RPMI8226 (cell line): ENCODE data around the gene SCFD1.
"Not testable (repeated sequence)": the region's sequence is repeated elsewhere in the genome, so short reads cannot be mapped to it uniquely, and the experiment has no call there.

Experiments
- DNase-seq: peaks from one replicate; pipeline ENCODE4 v3.0.0-alpha.2; 2015

Gene SCFD1

GRCh38 chr14:30621940-30622830 is at the start of gene SCFD1:
TSS of gene SCFD1 (plus strand) at chr14:30622319. CDS start at chr14:30622339, 20 bp downstream.
- peak; percentile 91 for DNase-seq

GRCh38 chr14:30572771-30573170 is 49.3 kb upstream of the SCFD1 start:
- DNase-seq, result no peak

- DNase-seq, result no peak
Observed at GRCh38 chr14:30573226-30573814, 48.8 kb upstream of the SCFD1 start.

GRCh38 chr14:30573966-30574365 is 48.2 kb upstream of the SCFD1 start:
- no peak for DNase-seq

- not testable (repeated sequence) for DNase-seq
Observed at GRCh38 chr14:30574777-30575176, 47.3 kb upstream of the SCFD1 start.

- DNase-seq, result not testable (repeated sequence)
Observed at GRCh38 chr14:30576333-30576732, 45.8 kb upstream of the SCFD1 start.

GRCh38 chr14:30580616-30581282 is 41.4 kb upstream of the SCFD1 start:
- DNase-seq, result no peak

- DNase-seq, result no peak
Observed at GRCh38 chr14:30581283-30581625, 40.9 kb upstream of the SCFD1 start.

GRCh38 chr14:30582376-30582775 is 39.7 kb upstream of the SCFD1 start:
- DNase-seq, result no peak

- DNase-seq, result no peak
Observed at GRCh38 chr14:30584058-30584630, 38.0 kb upstream of the SCFD1 start.

GRCh38 chr14:30585204-30585603 is 36.9 kb upstream of the SCFD1 start:
- DNase-seq, result no peak

- DNase-seq, result no peak
Observed at GRCh38 chr14:30587141-30587540, 35.0 kb upstream of the SCFD1 start.

GRCh38 chr14:30588873-30589272 is 33.2 kb upstream of the SCFD1 start:
- DNase-seq, result no peak

- no peak for DNase-seq
Observed at GRCh38 chr14:30596935-30597334, 25.2 kb upstream of the SCFD1 start.

- DNase-seq, result no peak
Observed at GRCh38 chr14:30597504-30597903, 24.6 kb upstream of the SCFD1 start.

- DNase-seq, result no peak
Observed at GRCh38 chr14:30600922-30601918, 20.9 kb upstream of the SCFD1 start.

- no peak for DNase-seq
Observed at GRCh38 chr14:30603402-30603801, 18.7 kb upstream of the SCFD1 start.

- not testable (repeated sequence) for DNase-seq
Observed at GRCh38 chr14:30604696-30605095, 17.4 kb upstream of the SCFD1 start.

- DNase-seq, result no peak
Observed at GRCh38 chr14:30607156-30607780, 14.9 kb upstream of the SCFD1 start.

- no peak for DNase-seq
Observed at GRCh38 chr14:30608533-30609006, 13.5 kb upstream of the SCFD1 start.

GRCh38 chr14:30610787-30611343 is 11.3 kb upstream of the SCFD1 start:
- peak; percentile 59 for DNase-seq
